ENCODE measurements around the gene WDFY4.
"Not testable (repeated sequence)": the region's sequence is repeated elsewhere in the genome, so short reads cannot be mapped to it uniquely, and the experiment has no call there.

The WDFY4 gene

GRCh38 chr10:48684792-48685623 lies at the start of gene WDFY4:
Gene WDFY4 (plus strand): TSS chr10:48684873. CDS start chr10:48709733, 24,860 bp downstream.
- no peak for DNase-seq

GRCh38 chr10:48634984-48635557 lies 49.6 kb upstream of the WDFY4 start:
- DNase-seq: no peak

GRCh38 chr10:48636231-48636630 lies 48.4 kb upstream of the WDFY4 start:
- DNase-seq: no peak

- DNase-seq: no peak
Observed at GRCh38 chr10:48636901-48637300, 47.8 kb upstream of the WDFY4 start.

- DNase-seq: no peak
Observed at GRCh38 chr10:48638158-48638557, 46.5 kb upstream of the WDFY4 start.

GRCh38 chr10:48638739-48639527 lies 45.7 kb upstream of the WDFY4 start:
- DNase-seq: no peak

GRCh38 chr10:48639632-48640031 lies 45.0 kb upstream of the WDFY4 start:
- DNase-seq: no peak

GRCh38 chr10:48640326-48640725 lies 44.3 kb upstream of the WDFY4 start:
- DNase-seq: no peak

GRCh38 chr10:48641099-48641690 lies 43.5 kb upstream of the WDFY4 start:
- DNase-seq: not testable (repeated sequence)

GRCh38 chr10:48645600-48645999 lies 39.1 kb upstream of the WDFY4 start:
- no peak for DNase-seq

GRCh38 chr10:48647073-48647472 lies 37.6 kb upstream of the WDFY4 start:
- DNase-seq: not testable (repeated sequence)

- no peak for DNase-seq
Observed at GRCh38 chr10:48648172-48648942, 36.3 kb upstream of the WDFY4 start.

GRCh38 chr10:48649349-48649944 lies 35.2 kb upstream of the WDFY4 start:
- no peak for DNase-seq

- DNase-seq: no peak
Observed at GRCh38 chr10:48651293-48651692, 33.4 kb upstream of the WDFY4 start.

- DNase-seq: no peak
Observed at GRCh38 chr10:48651839-48652238, 32.8 kb upstream of the WDFY4 start.

GRCh38 chr10:48652344-48652743 lies 32.3 kb upstream of the WDFY4 start:
- DNase-seq: no peak

- no peak for DNase-seq
Observed at GRCh38 chr10:48653347-48653746, 31.3 kb upstream of the WDFY4 start.

- no peak for DNase-seq
Observed at GRCh38 chr10:48653944-48654698, 30.6 kb upstream of the WDFY4 start.

- DNase-seq: no peak
Observed at GRCh38 chr10:48655411-48656240, 29.0 kb upstream of the WDFY4 start.

- peak; percentile 30 for DNase-seq
Observed at GRCh38 chr10:48656241-48656913, 28.3 kb upstream of the WDFY4 start.

Data from NCI-H526 treated with DMSO at 0.1 percent for 48 hours (cell line).